GM19238 (cell line): ENCODE results near the gene TMOD4.

Source experiments
- DNase-seq: peaks from one replicate; pipeline ENCODE4 v3.0.0; 2011; ENCODE audit warnings: low spot score; ENCODE audit not compliant: insufficient read length

The TMOD4 gene

GRCh38 chr1:151176514-151177045, 799 bp upstream of the TMOD4 start:
- DNase-seq = no peak

DNA sequence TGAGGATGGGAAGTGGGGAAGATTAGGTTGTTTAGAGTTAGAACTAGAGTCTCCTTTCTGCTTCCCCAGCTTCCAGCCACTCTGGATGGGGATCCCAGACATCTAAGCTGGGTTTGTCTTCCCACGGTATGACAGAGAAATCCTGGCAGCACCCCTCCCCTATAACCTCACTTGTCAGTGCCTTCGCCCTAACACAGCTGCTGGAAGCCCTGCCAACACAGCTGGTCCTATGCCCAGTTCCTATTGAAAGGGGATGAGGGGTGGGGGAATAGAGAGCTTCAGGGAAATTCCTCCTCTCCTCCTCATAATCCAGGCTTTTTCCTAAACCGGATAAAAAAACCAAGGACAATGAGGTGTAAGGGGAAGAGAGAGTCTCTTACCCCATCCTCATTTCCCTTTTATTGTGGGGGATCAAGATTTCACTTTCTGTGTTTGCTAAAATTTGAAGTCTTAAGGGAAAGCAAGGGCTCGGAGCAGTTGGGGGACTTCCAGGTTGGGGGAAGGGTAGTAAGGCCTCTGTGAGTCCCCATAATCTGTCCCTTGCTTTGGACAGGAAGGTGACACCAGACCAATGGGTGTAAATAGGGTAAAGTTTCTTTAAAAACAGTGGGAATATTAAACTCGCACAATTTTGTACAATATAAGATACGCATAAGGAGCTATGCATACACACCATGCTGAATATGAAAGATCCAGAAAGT, 590 bp downstream of the TMOD4 start:
- no peak for DNase-seq

- DNase-seq = no peak
Measured at GRCh38 chr1:151171190-151171589, 4.6 kb downstream of the TMOD4 start.

DNA sequence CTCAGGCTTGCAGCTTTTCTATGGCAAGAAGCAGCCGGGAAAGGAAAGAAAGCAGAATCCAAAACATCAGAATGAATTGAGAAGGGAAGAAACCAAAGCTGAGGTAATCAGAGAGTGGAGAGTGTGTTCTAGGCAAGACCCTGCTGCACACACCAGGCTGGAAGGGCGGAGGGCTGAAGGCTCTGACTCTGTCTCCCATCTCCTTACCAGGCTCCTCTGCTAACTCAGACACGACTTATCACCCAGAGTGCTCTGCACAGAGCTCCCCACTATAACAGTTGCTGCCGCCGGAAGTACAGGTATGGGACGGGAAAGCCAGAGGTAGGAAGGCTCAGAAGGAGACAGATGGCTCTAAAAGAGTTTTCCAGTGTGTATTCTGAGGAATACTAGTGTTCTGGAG, 8.7 kb downstream of the TMOD4 start:
- DNase-seq = no peak

DNA sequence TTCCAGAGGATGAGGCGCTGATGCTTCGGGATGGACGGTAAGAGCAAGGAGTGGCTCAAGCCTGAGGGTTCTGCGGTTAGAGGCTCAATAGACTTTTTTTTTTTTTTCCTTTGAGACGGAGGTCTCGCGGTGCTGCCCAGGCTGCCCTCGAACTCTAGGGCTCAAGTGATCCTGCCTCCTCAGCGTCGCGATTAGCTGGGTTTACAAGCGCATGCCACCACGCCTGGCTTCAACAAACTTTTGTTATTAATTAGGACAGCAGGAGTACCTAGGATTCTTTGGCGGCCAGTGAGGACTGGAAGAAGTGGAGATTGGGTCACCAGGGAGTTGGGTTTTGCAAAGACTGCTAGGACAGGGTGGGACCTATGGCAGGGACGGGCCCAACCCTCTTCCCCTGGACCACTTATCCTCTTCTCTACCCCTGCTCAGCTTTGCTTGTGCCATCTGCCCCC, 9.2 kb downstream of the TMOD4 start:
- no peak for DNase-seq

DNA sequence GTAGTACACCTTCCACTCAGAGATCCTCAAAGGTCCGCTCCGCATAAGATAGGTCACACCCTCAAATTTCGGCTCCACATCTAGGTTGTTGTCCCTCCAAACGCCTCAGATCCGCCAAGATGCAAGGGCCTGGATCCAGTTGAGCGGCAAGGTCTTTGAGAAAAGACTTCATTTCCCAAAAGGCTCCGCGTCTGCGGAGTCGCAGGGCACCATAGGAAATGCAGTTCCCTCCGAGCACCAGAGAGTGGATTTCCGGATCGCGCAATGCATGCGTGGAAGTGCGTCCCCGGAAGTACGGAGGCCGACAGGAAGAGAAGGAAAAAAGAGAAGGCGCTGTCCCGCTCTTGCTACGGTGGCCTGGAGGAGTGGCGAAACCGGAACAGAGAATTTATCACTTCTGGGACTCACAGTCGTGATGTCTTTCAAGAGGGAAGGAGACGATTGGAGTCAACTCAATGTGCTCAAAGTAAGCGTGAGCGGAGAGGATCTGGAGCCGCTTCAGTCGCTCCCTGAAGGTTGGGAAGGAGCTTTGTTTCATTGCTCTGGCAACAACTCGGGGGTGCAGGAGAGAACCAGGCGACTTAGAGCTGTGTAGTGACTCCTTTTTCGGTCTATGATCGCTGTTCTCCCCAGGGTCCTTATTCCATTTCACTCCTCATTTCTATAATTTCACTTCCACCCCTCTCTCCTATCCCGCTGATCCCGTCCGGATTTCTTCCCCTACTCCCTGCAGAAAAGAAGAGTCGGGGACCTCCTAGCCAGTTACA, 9.9 kb downstream of the TMOD4 start, which contains the start of the genes LYSMD1 and SCNM1:
Gene LYSMD1, minus strand, starts transcription at position 165 of the 767 bp plus-strand sequence. CDS start 644 bp downstream, outside the sequence.
Gene SCNM1, plus strand, starts transcription at position 407 of the 767 bp plus-strand sequence. Its CDS starts 9 bp downstream, at position 416.
- DNase-seq = peak; percentile 91

DNA sequence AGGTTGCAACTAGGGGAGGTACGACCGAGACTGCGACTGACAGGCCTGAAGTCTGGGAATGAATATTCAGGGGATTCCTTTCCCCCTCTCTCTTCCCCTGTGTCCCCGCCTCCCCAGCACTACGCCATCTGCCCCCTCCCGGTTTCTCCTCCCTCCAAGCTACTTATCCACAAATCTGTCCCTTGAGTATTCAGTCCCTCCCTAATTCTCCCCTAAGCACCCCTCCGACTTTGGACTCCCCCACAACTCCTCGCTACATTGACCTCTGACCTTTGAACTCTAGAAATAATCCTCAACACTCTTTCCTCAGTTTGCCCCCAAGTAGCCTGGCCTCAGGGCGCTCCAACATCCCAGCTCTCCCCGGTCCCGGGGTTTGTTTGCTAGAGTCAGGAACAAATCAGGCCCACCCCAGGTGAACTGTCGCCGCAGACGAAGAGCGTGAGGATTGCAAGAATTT, 10.5 kb downstream of the TMOD4 start:
- DNase-seq = no peak

- no peak for DNase-seq
Measured at GRCh38 chr1:151164732-151165280, 11.0 kb downstream of the TMOD4 start.

DNA sequence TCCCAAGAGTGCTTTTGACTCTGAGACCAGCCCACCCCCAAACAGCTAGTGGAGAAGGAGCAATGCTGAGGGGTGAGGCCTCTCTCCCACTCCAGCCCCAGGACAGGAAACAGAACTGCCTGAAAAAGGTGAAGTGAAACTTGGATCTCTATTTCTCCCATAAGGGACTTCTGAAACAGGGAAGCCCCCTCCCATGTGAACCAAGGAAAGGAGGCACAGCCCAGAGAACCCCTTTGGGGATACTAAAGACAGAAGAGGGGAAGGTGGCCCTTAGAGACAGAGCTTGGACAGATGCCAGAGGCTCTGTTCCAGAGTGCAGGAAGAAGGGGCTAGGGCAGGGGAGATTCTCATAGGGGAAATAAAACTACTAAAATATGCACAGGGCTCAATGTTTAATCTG, 16.4 kb downstream of the TMOD4 start:
- no peak for DNase-seq

DNA sequence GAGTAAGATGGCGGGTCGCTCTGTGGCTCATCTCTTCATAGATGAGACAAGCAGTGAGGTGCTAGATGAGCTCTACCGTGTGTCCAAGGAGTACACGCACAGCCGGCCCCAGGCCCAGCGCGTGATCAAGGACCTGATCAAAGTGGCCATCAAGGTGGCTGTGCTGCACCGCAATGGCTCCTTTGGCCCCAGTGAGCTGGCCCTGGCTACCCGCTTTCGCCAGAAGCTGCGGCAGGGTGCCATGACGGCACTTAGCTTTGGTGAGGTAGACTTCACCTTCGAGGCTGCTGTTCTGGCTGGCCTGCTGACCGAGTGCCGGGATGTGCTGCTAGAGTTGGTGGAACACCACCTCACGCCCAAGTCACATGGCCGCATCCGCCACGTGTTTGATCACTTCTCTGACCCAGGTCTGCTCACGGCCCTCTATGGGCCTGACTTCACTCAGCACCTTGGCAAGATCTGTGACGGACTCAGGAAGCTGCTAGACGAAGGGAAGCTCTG, 17.0 kb downstream of the TMOD4 start:
- no peak for DNase-seq

- DNase-seq = no peak
Measured at GRCh38 chr1:151158326-151158725, 17.5 kb downstream of the TMOD4 start.

DNA sequence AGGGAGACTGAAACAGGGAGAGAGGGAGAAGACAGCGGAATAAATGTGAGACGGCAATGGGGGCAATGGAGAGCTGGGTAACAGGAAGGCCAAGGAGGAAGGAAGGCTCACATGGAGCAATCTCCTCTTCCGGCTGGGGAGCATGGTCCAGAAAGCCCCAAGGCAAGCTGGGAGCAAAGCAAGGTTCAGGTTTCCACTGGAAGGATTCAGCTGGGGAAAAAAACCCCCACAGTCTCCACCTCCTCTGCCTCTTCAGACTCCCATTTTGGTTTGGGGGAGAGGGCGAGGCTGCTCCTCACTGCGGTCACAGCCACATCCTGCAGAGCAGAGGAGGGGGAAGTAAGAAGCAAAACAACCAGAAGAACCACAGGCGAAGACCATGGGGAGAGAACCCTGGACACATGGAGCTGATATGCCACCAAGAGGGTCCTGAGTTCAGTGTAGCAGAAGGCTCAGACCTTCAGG, 18.7 kb downstream of the TMOD4 start:
- DNase-seq = no peak

- DNase-seq = peak; percentile 52
Measured at GRCh38 chr1:151156515-151156819, 19.3 kb downstream of the TMOD4 start, which contains the start of gene TNFAIP8L2. Gene TNFAIP8L2 (plus strand): TSS chr1:151156649. CDS start chr1:151158698, 2,049 bp downstream.

GRCh38 chr1:151147665-151148064, 28.1 kb downstream of the TMOD4 start:
- no peak for DNase-seq

DNA sequence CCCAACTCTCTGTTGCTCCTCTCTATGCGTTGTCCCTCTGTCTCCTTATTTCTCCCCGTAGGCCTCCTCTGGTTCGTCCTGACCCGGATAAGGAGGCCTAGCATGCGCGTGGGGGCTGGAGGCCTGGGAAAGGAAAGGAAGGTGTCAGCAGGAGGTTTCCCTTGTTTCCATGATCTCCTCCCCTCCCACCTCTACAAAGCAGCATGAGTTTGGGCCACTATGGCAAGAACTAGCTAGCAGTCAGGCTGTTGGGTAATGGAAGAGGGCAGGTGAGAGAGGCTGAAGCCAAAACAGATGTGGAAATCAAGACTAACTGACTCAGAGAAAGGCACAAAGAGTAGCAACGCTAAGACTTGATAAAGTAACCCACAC, 28.7 kb downstream of the TMOD4 start:
- DNase-seq = no peak

DNA sequence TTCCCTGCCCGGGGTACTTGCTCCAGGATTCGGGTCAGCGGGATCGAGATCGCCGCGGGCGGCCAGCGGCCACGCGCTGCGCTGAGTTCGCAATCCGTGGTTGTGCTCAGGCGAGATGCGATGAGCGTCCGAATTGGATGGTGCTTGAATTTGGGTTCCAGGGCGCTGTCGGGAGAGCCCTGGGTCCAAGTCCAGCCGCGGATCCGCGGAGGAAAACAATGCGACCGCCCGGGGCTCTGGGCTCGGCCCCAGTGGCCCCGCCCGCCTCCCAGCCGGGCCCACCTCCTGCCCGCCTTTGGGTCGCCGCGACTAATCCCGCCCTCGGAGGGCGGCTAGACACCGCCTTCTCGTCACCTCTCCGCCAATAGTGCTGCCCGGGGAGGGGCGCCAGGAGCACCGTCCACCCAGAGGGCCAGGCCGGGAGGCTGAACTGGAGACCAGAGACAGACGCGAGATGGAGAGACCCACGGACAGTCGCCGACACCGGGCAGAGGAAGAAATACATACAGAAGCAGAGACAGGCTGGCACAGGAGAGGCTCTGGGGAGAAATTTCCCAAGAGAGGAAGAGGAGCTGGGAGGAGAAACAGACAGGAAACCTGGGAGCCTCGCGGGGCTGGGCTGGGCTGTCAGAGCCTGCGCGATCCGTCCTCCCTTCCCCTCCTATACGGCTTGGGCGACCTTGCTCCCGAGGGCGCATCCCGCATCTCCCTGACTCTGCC, 29.2 kb downstream of the TMOD4 start, which contains the start of gene SEMA6C:
Gene SEMA6C, minus strand, starts transcription at position 220 of the 720 bp plus-strand sequence. CDS start 4,010 bp downstream, outside the sequence.
- peak; percentile 88 for DNase-seq

DNA sequence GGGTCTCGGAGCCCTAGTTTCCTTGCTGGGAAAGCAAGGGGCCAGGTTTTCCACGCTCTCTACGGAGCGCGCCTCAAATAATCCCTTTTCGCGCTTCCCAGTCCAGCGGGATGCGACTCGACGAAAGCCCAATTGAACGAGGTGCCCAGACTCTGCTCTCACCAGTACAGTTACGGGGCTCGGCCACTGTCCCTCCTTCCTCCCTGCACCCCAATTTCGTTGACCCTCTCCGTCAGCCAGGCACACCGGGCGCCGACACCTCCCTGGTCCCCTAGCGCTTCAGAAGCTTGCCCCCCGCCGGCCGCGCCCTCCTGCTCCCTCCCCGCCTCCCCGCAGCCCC, 29.7 kb downstream of the TMOD4 start:
- no peak for DNase-seq

- no peak for DNase-seq
Measured at GRCh38 chr1:151145304-151146071, 30.3 kb downstream of the TMOD4 start.

GRCh38 chr1:151144474-151145303, 31.1 kb downstream of the TMOD4 start:
- no peak for DNase-seq
